ENCODE results near the gene GOLGA6L22. TPM values are rescaled to one million over a fixed set of nuclear protein-coding genes. Genes with fewer than 3 reads are reported as not detected.
"Not testable (repeated sequence)": the region's sequence is repeated elsewhere in the genome, so short reads cannot be mapped to it uniquely, and the experiment has no call there.

The GOLGA6L22 gene
- total RNA-seq = not detected
- polyA plus RNA-seq = not detected

GRCh38 chr15:22458603-22459002 is at the start of gene GOLGA6L22:
GOLGA6L22 (plus strand) TSS chr15:22458903; CDS start chr15:22458994, 91 bp downstream.
- H3K27me3 ChIP-seq (ENCODE audit: insufficient read depth, low read length); H3K27ac Mint-ChIP-seq; H3K4me3 ChIP-seq (ENCODE audit: low read length in 2 of 2); H3K36me3 Mint-ChIP-seq; intact Hi-C loops (cut with micrococcal nuclease); H3K36me3 ChIP-seq (ENCODE audit: insufficient read depth, low read length); DNase-seq; H3K27me3 Mint-ChIP-seq; H3K9me3 ChIP-seq (ENCODE audit: control insufficient read depth in 1 of 2, low read length in 2 of 2); H3K4me3 Mint-ChIP-seq; H3K4me1 ChIP-seq (ENCODE audit: insufficient read depth, low read length); H3K27ac ChIP-seq (ENCODE audit: low read depth, low read length); CTCF ChIA-PET (ENCODE audit: partially characterized antibody); POLR2A ChIA-PET (ENCODE audit: partially characterized antibody); H3K9me3 Mint-ChIP-seq; H3K4me1 Mint-ChIP-seq: not testable (repeated sequence)

DNA sequence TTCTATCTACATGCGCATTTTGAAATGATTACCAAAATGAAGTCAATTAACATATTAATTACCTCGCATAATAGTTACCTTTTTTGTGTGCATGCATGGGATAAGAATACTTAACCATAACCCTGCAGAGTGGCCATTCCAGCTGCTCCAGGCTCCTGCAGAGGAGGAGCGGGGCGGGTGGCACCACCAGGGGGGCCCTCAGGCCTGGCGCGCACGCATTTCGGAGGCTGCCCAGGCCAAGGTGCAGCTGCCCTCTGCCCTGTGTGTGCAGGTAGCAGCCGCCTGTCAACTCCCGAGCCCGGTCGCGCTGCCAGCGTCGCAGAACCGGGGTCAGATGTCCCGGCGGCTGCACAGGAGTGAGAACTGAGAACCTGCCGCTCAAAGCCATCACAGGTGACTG is 41.4 kb upstream of the GOLGA6L22 start:
- intact Hi-C loops (cut with micrococcal nuclease); H3K27ac Mint-ChIP-seq; CTCF ChIA-PET (ENCODE audit: partially characterized antibody); DNase-seq; H3K4me3 Mint-ChIP-seq; H3K4me3 ChIP-seq (ENCODE audit: low read length in 2 of 2); H3K4me1 ChIP-seq (ENCODE audit: insufficient read depth, low read length); H3K27me3 ChIP-seq (ENCODE audit: insufficient read depth, low read length); H3K9me3 Mint-ChIP-seq; H3K4me1 Mint-ChIP-seq; H3K9me3 ChIP-seq (ENCODE audit: control insufficient read depth in 1 of 2, low read length in 2 of 2); H3K27ac ChIP-seq (ENCODE audit: low read depth, low read length); H3K27me3 Mint-ChIP-seq; H3K36me3 Mint-ChIP-seq; H3K36me3 ChIP-seq (ENCODE audit: insufficient read depth, low read length); POLR2A ChIA-PET (ENCODE audit: partially characterized antibody): not testable (repeated sequence)

DNA sequence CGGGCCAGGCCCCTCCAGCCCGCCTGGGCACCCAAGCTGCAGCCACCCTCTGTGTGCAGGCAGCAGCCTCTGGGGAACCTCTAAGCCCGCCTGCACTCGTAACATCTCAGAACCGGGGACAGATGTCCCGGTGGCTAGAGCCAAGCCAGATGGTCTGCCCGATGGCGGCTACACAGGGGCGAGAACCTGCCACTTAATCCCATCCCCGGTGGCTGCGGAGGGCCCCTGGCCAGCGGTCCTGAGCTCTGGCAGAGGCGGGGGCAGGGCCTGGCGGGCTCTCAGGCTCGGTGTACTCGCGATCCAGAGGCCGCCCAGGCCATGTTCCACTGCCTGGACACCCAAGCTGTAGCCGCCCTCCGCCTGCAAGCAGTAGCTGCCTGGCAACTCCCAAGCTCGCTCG is 40.9 kb upstream of the GOLGA6L22 start:
- H3K36me3 ChIP-seq (ENCODE audit: insufficient read depth, low read length); H3K27ac ChIP-seq (ENCODE audit: low read depth, low read length); H3K36me3 Mint-ChIP-seq; intact Hi-C loops (cut with micrococcal nuclease); CTCF ChIA-PET (ENCODE audit: partially characterized antibody); H3K9me3 ChIP-seq (ENCODE audit: control insufficient read depth in 1 of 2, low read length in 2 of 2); H3K4me3 Mint-ChIP-seq; H3K4me3 ChIP-seq (ENCODE audit: low read length in 2 of 2); H3K27ac Mint-ChIP-seq; H3K27me3 ChIP-seq (ENCODE audit: insufficient read depth, low read length); H3K4me1 Mint-ChIP-seq; POLR2A ChIA-PET (ENCODE audit: partially characterized antibody); H3K27me3 Mint-ChIP-seq; H3K4me1 ChIP-seq (ENCODE audit: insufficient read depth, low read length); H3K9me3 Mint-ChIP-seq: not testable (repeated sequence)
- peak in 1 of 5 donors; percentile 19 for DNase-seq

GRCh38 chr15:22418212-22418611 is 40.5 kb upstream of the GOLGA6L22 start:
- H3K27ac ChIP-seq (ENCODE audit: low read depth, low read length); H3K4me3 Mint-ChIP-seq; H3K4me3 ChIP-seq (ENCODE audit: low read length in 2 of 2); H3K9me3 Mint-ChIP-seq; H3K36me3 Mint-ChIP-seq; DNase-seq; H3K27me3 ChIP-seq (ENCODE audit: insufficient read depth, low read length); H3K4me1 ChIP-seq (ENCODE audit: insufficient read depth, low read length); POLR2A ChIA-PET (ENCODE audit: partially characterized antibody); H3K36me3 ChIP-seq (ENCODE audit: insufficient read depth, low read length); H3K9me3 ChIP-seq (ENCODE audit: control insufficient read depth in 1 of 2, low read length in 2 of 2); H3K27me3 Mint-ChIP-seq; H3K4me1 Mint-ChIP-seq; H3K27ac Mint-ChIP-seq; intact Hi-C loops (cut with micrococcal nuclease); CTCF ChIA-PET (ENCODE audit: partially characterized antibody): not testable (repeated sequence)

DNA sequence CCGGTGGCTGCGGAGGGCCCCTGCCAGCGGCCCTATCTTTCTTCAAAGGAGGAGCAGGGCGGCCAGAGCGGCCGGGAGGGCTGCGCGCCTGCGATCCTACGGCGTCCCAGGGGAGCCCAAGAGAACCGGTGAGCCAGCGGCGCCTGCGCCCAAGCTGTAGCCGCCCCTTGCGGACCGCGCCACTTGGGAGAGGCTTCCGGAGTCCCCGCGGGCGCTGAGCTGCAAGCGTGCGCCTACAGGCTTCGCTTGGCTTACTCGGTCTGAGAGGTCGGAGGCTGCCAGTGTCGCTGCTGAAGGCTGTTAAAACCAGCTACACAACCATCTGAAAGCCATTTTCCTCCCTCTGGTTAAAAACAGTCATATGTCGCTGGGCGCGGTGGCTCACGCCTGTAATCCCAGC is 40.0 kb upstream of the GOLGA6L22 start:
- H3K36me3 Mint-ChIP-seq; H3K4me3 ChIP-seq (ENCODE audit: low read length in 2 of 2); H3K27ac ChIP-seq (ENCODE audit: low read depth, low read length); H3K27me3 ChIP-seq (ENCODE audit: insufficient read depth, low read length); CTCF ChIA-PET (ENCODE audit: partially characterized antibody); DNase-seq; H3K27ac Mint-ChIP-seq; H3K4me1 ChIP-seq (ENCODE audit: insufficient read depth, low read length); H3K36me3 ChIP-seq (ENCODE audit: insufficient read depth, low read length); POLR2A ChIA-PET (ENCODE audit: partially characterized antibody); H3K27me3 Mint-ChIP-seq; H3K9me3 Mint-ChIP-seq; H3K4me3 Mint-ChIP-seq; H3K4me1 Mint-ChIP-seq; intact Hi-C loops (cut with micrococcal nuclease); H3K9me3 ChIP-seq (ENCODE audit: control insufficient read depth in 1 of 2, low read length in 2 of 2): not testable (repeated sequence)

DNA sequence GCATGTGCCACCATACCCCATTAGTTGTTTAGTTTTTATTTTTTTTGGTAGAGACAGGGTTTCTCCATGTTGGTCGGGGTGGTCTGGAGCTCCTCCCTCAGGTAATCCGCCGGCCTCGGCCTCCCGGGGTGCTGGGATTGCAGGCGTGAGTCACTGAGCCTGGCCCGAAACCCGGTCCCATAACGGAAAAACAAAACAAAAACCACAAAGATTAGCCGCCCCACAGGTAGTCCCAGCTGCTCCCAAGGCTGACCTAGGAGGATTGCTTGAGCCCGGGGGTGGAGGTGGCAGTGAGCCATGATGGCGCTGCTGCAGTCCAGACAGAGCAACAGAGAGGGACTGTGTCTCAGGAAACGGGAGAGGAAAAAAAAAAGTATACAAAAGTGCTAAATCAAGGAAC is 38.4 kb upstream of the GOLGA6L22 start:
- H3K27me3 Mint-ChIP-seq; H3K27me3 ChIP-seq (ENCODE audit: insufficient read depth, low read length); H3K36me3 ChIP-seq (ENCODE audit: insufficient read depth, low read length); H3K9me3 ChIP-seq (ENCODE audit: control insufficient read depth in 1 of 2, low read length in 2 of 2); DNase-seq; H3K4me1 Mint-ChIP-seq; intact Hi-C loops (cut with micrococcal nuclease); H3K27ac ChIP-seq (ENCODE audit: low read depth, low read length); H3K27ac Mint-ChIP-seq; CTCF ChIA-PET (ENCODE audit: partially characterized antibody); H3K9me3 Mint-ChIP-seq; POLR2A ChIA-PET (ENCODE audit: partially characterized antibody); H3K4me1 ChIP-seq (ENCODE audit: insufficient read depth, low read length); H3K4me3 ChIP-seq (ENCODE audit: low read length in 2 of 2); H3K36me3 Mint-ChIP-seq; H3K4me3 Mint-ChIP-seq: not testable (repeated sequence)

DNA sequence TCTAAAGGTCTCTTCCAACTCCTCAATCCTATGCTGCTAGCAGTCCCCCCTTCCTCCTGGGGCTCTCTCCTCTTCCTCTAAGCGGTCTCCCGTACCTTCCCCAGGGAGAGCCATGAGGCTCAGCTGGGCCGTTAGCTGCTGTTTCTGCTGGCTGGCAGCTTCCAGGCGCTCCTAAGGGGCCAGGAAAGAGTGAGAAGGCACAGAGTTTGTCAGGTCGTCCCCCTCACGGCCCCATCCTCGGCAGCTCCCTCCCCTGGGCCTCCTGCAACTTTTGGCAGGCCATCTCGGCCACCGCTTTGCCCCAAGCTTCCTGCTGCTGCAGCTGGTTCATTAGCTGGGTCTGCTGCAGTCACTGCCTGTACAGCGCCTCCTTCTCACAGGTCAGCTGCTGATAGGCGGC is 29.3 kb upstream of the GOLGA6L22 start:
- H3K9me3 ChIP-seq (ENCODE audit: control insufficient read depth in 1 of 2, low read length in 2 of 2); H3K36me3 Mint-ChIP-seq; H3K27me3 ChIP-seq (ENCODE audit: insufficient read depth, low read length); POLR2A ChIA-PET (ENCODE audit: partially characterized antibody); H3K4me3 Mint-ChIP-seq; H3K4me3 ChIP-seq (ENCODE audit: low read length in 2 of 2); H3K4me1 ChIP-seq (ENCODE audit: insufficient read depth, low read length); H3K36me3 ChIP-seq (ENCODE audit: insufficient read depth, low read length); H3K9me3 Mint-ChIP-seq; CTCF ChIA-PET (ENCODE audit: partially characterized antibody); H3K27me3 Mint-ChIP-seq; intact Hi-C loops (cut with micrococcal nuclease); DNase-seq; H3K27ac ChIP-seq (ENCODE audit: low read depth, low read length); H3K4me1 Mint-ChIP-seq; H3K27ac Mint-ChIP-seq: not testable (repeated sequence)

- H3K4me3 ChIP-seq (ENCODE audit: low read length in 2 of 2); H3K4me1 ChIP-seq (ENCODE audit: insufficient read depth, low read length); intact Hi-C loops (cut with micrococcal nuclease); H3K27ac ChIP-seq (ENCODE audit: low read depth, low read length); CTCF ChIA-PET (ENCODE audit: partially characterized antibody); POLR2A ChIA-PET (ENCODE audit: partially characterized antibody); H3K4me1 Mint-ChIP-seq; H3K27ac Mint-ChIP-seq; H3K36me3 Mint-ChIP-seq; H3K9me3 Mint-ChIP-seq; H3K27me3 Mint-ChIP-seq; H3K36me3 ChIP-seq (ENCODE audit: insufficient read depth, low read length); DNase-seq; H3K9me3 ChIP-seq (ENCODE audit: control insufficient read depth in 1 of 2, low read length in 2 of 2); H3K4me3 Mint-ChIP-seq; H3K27me3 ChIP-seq (ENCODE audit: insufficient read depth, low read length): not testable (repeated sequence)
These were observed 27.0 kb upstream of the GOLGA6L22 start for GRCh38 chr15:22431687-22432086.

Measured in CD4-positive, alpha-beta memory T cell (primary cell).